NCI-H128 (cell line): ENCODE measurements around the gene NEK11.
"Not testable (repeated sequence)": the region's sequence is repeated elsewhere in the genome, so short reads cannot be mapped to it uniquely, and the experiment has no call there.

Experiments
- DNase-seq: peaks from one replicate; lab custom pipeline; 2025; ENCODE audit not compliant: unreplicated experiment; lab: John Stamatoyannopoulos, UW

Gene NEK11

GRCh38 chr3:131285456-131285855 lies 258.8 kb downstream of the NEK11 start:
- no peak for DNase-seq

- no peak for DNase-seq
Observed at GRCh38 chr3:131299836-131300235, 273.2 kb downstream of the NEK11 start.

DNA sequence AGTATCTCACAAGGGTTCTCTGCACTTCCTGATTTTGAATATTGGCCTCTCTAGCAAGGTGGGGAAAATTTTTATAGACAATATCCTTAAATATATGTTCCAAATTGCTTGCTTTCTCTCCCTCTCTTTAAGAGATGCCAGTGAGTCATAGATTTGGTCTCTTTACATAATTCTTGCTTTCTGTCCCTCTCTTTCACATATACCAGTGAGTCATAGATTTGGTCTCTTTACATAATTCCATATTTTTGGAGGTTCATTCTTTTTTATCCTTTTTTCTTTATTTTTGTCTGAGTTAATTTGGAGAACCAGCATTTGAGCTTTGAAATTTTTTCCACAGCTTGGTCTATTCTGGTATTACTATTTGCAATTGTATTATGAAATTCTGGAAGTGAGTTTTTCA lies 277.2 kb downstream of the NEK11 start:
- no peak for DNase-seq

- no peak for DNase-seq
Observed at GRCh38 chr3:131304890-131305289, 278.2 kb downstream of the NEK11 start.

GRCh38 chr3:131306242-131306641 lies 279.6 kb downstream of the NEK11 start:
- DNase-seq = no peak

DNA sequence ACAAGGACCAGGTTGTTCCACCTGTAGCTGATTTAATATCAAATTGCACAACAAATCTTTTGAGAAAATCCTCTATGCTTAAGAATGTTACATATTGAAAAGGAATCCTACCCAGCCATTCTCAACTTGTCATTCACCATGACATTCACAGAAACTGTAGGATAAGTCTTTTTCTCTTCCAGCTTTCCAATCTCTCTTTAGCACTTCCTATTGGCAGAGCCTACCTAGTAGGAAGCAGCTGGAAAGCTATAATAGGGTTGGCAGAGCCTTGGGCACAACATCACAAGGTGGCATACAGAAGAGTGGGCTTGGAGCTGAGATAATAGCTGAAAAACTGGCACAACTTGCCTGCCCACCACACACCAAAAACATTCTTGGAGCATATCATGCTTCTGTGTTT lies 287.6 kb downstream of the NEK11 start:
- DNase-seq = no peak

- DNase-seq = no peak
Observed at GRCh38 chr3:131315162-131315561, 288.5 kb downstream of the NEK11 start.

- DNase-seq = no peak
Observed at GRCh38 chr3:131317667-131318066, 291.0 kb downstream of the NEK11 start.

GRCh38 chr3:131323014-131323413 lies 296.3 kb downstream of the NEK11 start:
- no peak for DNase-seq

DNA sequence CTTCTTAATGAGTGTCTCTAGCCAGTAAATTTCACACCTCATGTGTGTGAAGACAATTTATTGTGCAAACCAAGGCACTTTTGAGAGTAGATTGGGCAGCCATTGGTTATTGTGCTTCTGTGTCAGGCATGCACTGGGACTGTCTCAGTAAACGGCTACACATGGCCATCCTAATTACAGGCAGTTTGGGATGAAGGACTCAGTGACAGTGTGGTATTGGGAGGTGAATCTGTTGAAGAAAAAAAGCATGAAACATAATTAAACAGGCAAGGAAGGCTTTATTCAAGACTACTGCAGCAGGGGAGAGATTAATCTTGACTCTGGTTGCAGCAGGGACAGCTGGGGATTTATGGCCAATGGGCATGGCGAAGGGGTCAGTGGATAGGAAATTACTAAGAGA lies 297.1 kb downstream of the NEK11 start:
- no peak for DNase-seq

DNA sequence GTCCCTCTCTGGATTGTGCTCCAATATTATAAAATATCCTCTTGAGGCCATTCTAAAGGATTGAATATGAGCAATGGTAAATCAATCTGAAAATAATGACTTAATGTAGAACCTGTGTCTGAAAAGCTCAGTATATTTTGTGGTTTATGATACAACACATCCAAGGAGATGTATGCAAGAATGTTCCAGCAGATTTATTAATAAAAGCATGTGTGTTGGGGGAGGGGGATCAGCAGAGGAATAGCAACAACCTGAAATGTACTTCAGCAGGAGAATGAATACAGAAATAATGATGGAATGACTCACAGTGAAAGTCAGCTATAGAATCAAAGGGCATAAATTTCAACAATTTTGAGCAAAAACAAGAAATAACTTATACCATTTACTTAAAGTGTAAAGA lies 298.2 kb downstream of the NEK11 start:
- DNase-seq = no peak

DNA sequence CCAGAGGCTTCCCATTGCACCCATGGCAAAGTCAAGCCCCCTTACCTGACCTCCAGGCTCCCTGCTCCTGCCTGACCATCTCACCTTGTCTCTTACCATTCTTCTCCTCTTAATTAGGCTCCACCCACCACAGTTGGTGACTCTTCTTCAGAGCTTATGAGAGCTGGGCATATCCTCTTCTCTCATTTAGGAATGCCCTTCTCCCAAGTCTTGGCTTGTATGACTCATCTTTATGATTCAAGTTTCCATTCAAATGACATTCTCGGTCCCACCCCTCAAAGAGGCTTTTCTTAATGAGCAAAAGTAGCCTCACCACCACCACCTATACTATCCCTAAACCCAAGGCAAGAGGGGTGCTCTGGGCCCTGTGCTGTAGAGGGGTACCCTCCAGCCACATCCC lies 299.6 kb downstream of the NEK11 start:
- DNase-seq = no peak

- DNase-seq = no peak
Observed at GRCh38 chr3:131328721-131329120, 302.0 kb downstream of the NEK11 start.

DNA sequence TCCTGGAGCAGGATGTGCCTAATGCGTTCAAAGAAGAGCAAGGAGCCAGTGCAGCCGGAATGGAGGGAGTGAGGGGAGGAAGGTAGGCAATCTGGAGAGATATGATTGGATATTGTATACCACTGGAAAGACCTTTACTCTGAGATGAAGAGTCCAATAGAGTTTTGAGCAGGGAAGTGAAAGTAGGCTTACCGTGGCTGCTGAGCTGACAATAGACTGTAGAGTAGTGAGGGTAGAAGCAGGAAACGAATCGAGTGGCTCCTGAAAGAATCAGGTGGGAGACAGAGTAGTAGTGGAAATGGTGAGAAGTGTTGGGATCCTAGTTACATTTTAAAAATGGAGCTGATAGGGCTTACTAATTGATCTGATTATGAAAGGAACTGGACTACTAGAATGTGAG lies 303.1 kb downstream of the NEK11 start:
- no peak for DNase-seq

- DNase-seq = not testable (repeated sequence)
Observed at GRCh38 chr3:131331456-131332085, 304.9 kb downstream of the NEK11 start.

DNA sequence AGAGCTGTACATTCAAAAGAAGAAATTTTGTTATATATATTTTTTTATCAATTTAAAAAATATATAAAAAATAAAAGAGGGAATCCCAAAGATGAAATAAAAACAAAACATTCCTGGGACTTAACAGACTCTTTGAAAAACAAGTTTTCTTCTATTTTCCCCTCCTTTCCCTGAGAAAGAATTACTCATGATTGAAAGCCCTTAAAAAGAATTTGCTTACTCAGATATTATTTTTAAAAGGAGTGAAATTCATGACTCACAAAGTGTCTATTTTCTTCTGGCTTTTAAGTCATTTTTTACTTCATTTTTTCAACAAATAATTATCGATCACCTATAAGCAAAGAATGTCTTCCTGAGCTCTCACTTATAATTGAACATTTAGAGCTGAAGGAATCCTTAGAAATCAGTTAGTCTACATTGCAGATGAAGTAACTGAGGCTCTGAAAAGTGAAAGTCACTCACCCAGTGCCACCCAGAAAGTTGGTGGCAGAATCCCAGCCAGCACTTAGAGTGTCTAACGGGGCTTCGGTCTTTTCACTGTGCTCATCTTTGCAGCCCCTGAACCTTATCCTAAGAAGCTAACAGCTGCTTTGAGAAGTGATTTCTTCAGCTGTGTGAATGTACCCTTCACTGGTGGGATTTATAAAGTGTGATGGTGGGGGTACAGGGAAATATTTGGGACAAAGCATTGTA lies 312.4 kb downstream of the NEK11 start:
- DNase-seq = no peak

DNA sequence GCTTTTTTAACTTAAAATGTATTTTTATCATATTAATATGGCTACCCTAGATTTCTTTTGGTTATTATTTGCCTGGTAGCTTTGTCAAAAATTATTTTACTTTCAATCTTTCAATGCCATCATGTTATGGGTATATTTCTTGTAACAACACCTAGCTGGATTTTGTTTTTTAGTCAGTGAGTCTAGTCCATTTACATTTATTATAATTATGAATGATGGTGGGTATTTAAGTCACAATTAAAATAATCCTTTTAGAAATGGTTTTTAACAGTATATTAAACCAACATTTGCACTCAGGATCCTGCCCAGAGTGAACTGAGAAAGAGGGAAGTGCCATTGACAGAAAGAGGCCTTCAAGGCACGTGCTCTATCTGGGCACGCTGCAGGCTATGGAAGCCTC lies 315.1 kb downstream of the NEK11 start:
- DNase-seq = no peak

DNA sequence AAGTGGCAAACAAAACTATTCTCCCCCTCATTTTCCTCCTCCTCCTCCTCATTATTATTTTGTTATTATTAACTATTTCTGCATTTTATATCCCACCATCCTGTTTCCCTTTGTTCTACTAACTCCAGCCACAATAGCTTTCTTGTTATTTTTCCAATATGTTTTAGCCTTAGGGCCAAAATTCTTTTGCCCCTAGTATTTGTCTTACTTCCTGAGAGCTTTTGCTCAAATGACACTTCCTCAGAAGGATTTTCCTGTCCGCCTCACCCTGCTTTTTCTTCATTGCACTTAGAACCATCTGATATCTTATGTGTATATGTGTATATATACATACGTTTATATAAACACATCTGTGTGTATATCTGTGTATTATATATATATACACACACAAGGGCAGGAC lies 322.2 kb downstream of the NEK11 start:
- no peak for DNase-seq

- DNase-seq = no peak
Observed at GRCh38 chr3:131349454-131349853, 322.8 kb downstream of the NEK11 start.

DNA sequence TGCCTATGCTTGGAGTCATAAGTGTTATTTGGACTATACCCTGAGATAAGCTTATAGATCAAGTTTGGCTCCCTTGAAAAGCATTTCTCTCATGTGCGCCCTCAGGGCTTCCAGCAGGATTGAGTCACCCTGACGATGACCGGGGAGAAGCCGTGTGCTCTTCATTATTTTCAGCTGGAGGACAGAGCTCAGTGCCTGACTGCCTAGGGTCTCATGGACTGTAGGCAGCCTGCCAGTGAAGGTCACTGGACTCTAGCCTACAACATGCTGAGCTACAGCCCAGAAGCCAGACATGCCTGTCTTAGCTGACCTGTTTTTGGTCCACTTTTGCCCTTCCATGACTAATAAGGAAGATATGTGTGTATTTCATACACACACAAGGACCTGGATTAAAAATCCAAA lies 323.3 kb downstream of the NEK11 start:
- DNase-seq = no peak

DNA sequence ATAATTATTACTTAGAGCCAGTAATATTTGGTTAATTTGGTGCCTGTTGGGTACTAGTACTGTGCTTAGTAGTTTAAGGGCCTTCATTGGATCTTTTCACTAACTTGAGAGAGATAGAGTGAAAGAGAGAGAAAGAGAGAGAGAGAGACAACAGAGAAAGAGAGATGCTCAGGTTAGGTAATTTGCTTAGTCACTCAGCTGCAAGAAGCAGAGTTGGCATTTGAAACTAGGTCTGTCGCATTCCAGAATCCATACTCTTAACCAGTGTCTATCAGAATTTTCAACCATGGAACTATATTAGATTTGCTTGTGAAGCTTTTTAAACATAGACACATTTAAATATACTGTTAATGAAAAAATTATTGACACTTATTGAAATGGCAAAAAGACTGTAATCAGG lies 323.8 kb downstream of the NEK11 start:
- no peak for DNase-seq

DNA sequence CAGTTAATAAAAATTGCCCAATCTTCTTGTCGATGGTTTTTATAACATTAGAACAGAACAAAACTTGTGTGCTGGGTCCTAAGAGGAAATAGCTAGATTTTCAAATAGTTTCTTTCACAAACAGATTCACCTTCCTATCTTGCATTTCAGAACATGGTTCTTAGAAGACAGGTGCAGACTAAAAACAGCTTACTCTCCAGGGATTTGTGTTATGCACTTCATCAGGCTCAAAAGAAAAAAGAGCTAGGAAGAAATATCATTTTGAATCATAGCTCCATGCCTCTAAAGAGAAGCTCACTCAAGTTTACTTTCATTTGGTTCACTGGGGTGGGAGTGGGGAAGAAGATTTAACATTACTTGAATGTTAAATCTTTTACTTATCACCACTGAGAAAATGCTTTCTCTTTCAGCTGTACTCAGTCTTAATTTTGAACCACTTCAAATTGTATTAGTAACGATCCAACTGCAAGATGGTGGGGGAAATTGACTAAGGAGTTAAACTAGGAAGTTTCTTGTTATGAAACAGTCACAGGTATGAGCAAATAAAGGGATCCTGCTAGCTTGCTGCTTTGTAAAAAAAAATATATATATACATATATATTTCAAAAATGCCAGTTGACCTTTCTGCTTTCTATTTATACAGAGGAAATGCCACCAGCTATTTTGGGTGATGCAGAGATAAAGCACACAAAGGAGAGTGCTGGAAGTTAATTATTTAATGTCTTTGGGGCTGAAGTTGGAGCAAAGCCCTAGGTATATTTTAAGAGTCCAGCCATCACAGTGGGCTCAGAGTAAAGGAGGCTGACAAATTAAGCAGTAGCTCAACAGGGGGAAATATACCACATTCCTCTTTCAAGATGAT lies 326.6 kb downstream of the NEK11 start:
- DNase-seq = no peak
